Stimulated activated CD8-positive, alpha-beta memory T cell treated with anti-CD3 and anti-CD28 coated beads, Interleukin-4, amount 100 ng/mL, for 48 hours (primary cell): Measurements from ENCODE around the gene ARHGEF1.
A peak's percentile ranks its signal among the peaks of the same experiment; 100 is the strongest.

Experiments
- DNase-seq: peaks from one replicate; pipeline ENCODE4 v3.0.0-alpha.2; 2020

The ARHGEF1 gene

DNA sequence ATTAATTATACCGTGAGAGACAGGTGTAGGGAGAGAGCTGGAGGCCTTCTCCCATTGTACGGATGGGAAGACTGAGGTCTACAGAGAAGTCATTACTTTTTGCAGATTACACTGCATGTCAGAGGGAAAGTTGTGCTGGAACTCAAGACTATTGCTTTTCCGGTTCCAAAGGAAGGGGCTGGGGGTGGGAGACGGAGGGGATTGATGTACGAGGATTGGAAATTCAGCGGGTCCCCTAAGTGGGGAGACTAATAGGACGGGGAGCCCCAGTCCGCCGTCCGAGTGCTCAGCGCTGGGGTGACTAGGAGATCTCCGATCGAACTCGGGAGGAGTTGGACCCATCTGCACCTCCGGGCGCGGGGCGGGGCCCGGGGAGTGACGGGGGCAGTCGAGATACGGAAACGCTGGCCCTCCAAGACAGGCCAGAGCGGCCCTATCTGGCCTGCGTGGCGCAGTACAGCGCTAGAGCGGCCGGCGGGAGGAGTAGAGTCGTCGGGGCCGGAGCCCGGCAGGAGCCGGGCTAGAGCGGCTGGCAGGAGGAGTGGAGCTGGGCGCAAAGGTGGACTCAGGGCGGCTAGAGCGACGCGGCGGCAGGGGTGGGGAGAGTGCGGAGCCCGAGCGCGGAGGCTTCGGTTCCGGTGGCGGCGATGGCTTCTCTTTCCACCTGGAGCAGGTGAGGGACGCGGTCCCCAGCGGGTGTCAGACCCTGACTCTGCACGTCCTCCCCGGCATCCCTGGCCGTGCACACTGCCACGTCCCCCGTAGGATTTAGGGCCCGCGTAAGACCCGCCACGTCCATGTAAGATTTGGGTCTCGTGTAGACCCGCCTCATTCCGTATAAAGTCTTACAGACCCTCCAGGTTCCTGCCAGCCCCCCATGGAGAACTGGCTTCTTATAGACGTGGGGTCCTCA, 1.1 kb downstream of the ARHGEF1 start:
- DNase-seq: peak; percentile 94

DNA sequence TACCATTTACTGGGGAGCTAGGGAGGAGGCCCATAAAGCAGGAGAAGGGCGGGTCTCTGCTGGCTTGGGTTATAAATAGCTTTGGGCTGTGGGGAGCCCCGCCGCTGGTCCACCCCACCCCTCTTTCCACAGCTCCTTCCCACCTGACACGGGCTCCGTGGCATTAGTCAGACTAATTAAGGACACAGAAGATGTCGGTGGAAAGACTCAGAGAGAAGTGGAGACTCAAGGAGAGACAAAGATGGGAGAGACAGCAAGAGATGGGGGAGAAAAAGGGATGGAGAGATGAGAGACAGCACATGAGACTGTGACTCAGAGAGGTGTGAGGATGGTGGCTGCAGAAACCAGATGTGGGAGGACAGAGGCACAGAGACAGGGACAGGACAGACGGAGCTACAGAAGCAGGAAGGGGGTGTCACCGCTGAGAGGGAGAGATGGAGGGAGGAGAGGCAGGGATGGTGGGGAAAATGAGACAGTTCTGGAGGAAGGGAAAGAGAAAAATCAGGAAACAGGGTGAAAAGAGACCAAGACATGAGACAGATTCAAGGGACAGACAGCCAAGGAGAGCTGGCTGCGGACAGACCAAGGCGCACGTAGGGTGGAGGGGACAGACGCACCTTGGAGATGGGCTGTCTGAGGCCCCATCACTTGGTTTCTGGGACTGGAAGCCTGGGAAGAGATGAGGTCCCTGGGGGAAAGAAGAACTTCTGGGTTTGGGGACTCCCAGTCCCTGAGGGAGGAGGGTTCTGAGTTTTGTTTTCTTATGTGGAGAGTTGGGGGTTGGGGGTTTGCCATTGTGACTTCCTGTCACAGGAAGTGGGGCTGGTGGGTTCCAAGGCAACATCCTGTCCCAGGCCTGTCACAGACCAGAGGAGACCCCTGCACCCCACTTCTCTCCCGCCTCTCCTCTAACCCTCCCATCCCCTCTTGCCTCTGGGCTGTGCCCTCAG, 4.1 kb downstream of the ARHGEF1 start:
- DNase-seq: peak; percentile 76

DNA sequence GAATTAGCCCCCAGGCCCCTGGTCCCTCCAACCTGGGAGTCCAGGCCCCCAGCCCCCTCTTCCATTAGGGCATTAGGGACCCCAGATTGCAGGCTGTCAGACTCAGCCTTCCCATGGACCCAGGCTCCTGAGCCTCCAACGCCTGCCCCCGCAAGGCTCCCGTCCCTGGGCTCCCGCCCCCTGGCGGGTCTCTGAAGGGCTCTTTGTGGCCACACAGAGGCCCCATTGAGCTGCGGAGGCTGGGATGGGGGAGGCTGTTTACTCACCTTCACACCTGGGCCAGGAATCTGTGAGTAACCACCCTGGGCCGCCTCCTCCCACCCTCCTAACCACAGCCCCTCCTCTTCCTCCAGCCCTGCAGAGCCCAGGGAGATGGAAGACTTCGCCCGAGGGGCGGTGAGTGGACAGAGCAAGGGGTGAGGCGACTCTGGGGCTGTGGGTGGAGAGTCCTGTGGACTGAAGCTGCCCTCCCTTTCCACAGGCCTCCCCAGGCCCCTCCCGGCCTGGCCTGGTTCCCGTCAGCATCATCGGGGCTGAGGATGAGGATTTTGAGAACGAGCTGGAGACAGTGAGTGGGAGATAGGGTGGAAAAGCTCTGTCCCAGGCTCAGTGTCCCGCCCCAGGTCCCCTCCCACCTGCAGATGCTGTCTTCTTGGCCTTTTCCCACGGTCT, 4.9 kb downstream of the ARHGEF1 start:
- DNase-seq: peak; percentile 89

DNA sequence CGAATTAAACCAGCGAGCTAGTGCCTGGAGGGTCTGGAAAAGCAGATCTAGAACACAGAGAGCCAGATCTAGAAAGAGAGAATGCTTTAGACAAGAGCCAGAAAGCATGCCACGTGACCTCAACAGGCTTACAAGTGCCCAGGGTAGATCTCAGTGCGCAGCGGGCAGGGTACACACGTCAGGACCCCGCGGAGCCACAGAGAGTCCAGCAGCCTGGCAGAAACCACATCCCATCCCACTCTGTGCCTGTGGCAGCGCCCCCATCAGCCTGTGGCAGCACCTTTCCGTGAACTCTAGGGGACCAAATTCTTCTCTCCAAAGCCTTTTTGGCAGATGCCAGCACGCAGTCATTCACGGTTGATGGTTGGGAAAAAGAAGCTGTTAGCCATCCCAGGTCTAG, 5.9 kb downstream of the ARHGEF1 start:
- peak; percentile 52 for DNase-seq

DNA sequence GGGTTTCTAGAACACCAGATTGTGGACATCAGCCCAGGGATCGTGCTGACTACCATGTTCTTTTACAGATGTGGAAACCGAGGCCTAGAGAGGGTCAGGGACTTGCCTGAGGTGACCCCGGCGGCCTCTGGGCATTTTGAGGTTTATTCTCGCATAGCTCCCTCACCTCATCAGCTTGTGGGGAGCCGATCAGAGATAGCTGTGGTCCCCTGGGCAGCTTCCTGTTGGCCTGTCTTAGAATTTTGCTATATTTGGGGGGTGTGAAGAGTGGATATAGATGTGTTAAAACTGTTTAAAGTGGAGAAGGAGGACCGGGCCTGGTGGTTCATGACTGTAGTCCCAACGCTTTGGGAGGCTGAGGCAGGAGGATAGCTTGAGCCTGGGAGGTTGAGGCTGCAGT, 6.9 kb downstream of the ARHGEF1 start:
- peak; percentile 25 for DNase-seq

DNA sequence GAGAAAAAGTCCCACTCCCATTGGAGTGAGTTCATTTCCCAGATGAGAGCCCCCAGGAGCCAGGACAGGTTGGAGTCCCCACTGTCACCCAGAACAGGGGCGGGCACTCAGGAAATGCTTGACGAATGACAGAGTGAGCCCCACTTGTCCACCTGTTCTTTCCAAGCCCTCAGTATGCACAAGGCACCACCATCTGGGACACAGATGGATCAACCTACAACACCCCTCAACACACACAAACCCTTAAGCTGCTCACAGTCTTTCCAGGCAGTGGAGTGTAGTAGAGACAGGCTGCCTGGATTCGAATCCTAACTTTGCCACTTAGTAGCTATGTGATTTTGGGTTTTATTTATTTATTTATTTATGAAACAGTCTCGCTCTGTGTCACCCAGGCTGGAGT, 8.0 kb downstream of the ARHGEF1 start:
- no peak for DNase-seq

DNA sequence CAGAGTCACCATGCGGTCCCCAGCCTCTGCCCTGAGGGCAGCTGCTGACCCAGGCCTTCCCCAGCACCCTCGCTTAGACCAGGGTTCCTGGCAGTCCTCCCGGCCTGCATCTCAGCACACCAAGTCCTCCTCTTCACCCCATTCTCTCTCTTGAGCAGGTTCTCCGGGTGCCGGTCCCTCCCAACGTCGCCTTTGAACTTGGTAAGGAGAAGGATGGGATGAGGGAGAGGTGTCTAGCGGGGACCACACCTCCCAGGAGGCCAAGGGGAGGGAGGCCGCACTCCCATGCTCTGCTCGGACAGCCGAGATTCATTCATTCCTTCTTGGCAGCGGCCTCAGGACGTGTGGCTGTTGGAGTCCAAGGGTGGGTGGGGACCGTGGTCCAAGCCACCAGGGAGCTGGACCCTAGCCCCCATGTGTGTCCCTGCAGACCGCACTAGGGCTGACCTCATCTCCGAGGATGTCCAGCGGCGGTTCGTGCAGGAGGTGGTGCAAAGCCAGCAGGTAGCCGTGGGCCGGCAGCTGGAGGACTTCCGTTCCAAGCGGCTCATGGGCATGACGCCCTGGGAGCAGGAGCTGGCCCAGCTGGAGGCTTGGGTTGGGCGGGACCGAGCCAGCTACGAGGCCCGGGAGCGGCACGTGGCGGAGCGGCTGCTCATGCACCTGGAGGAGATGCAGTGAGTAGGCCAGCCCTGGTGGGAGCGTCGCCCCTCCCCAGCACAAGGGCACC, 9.4 kb downstream of the ARHGEF1 start:
- DNase-seq: no peak

DNA sequence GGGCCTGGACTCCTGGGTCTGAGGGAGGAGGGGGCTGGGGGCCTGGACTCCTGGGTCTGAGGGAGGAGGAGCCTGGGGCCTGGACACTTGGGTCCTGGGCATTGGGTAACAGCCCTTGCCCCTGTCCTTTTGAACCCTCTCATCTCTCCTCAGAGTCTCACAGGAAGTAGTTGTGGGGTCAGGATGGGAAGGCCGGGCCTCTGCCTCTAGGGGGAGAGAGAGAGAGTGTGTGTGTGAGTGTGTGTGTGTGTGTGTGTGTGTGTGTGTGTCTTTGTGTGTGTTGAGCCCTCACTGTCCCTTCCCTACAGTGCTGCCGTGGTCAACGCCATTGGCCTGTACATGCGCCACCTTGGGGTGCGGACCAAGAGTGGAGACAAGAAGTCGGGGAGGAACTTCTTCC, 10.9 kb downstream of the ARHGEF1 start:
- peak; percentile 37 for DNase-seq

DNA sequence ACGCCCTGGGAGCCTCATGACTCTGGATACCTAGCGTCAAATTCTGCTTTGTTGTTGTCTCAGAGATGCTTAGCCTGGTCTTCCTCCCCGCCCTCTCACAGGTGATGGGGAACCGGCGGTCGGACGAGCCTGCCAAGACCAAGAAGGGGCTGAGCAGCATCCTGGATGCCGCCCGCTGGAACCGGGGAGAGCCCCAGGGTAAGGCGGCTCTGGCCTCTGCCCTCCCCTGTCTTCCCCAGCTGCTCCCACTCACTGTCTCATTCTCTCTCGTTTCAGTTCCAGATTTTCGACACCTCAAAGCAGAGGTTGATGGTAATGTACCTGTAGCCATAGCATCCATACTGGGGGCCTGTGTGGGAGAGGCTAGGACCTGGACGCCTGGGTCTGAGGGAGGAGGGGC, 11.4 kb downstream of the ARHGEF1 start:
- DNase-seq: no peak

DNA sequence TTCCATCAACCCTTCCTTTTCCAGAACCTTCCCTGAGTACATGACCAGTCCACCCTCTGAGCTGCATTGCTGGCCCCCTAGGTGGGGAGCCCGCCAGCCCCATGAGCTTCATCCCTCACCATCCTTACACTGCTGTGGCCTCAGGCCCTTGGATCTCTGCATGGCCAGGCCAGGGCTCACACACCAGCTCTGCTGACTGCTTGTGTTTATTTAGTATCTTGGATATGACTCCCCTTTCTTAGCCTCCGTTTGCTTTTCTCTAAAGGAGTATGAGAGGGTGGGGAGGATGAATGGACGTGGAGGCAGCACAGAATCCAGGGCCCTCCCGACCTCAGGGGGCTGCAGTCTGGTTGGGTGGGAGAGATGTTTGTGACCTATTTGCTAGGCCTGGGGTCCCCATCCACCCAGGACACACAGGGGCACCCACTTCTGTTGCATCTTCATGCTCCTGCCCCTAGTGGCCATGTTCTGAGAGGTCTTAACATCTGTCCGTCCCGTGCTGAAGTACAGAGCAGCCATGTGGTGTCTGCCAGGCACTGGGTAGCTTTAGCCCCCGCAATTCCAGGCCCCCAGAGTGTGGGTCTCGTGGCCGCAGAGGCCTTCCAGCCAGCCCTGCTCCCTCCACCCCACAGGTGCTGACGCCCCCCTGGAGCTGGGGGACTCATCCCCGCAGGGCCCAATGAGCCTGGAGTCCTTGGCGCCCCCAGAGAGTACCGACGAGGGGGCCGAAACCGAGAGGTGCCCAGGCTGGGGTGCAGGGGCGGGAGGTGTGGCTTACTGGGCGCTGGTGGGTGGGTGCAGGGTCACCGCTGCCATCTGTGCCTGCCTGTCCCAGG, 13.0 kb downstream of the ARHGEF1 start:
- no peak for DNase-seq

DNA sequence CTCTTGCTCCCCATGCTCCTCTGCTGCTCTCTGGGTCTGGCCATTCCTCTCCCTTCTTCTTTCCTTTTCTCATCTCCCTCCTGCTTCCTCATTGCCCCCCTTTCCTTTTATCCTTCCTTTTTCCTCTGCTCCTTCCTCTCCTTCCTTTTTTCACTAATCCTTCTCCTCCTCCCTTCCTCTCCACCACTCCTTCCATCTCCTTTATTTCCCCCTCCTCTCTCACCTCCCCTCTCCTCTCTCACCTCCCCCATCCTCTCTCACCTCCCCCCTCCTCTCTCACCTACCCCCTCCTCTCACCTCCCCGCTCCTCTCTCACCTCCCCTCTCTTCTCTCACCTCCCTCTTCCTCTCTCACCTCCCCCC, 13.6 kb downstream of the ARHGEF1 start:
- DNase-seq: no peak

DNA sequence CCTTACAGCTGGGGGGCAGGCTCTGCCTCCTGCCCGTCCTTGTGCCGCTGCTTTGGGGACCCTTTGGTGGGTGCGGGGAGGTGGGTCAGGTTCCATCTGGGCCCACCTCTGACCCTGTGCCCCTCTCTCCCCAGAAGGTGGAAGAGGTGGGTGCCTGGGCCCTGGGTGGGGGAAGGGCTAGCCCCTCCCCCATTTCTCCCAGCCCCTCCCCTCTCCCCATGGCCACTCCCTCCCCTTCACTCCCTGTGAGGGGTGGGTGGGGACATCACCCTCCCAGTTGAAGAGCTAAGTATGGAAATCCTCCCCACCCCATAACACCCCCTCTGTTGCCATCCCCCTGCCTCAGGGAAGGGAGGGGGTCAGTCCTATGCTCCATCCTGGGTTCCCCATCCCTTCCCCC, 14.2 kb downstream of the ARHGEF1 start:
- no peak for DNase-seq

DNA sequence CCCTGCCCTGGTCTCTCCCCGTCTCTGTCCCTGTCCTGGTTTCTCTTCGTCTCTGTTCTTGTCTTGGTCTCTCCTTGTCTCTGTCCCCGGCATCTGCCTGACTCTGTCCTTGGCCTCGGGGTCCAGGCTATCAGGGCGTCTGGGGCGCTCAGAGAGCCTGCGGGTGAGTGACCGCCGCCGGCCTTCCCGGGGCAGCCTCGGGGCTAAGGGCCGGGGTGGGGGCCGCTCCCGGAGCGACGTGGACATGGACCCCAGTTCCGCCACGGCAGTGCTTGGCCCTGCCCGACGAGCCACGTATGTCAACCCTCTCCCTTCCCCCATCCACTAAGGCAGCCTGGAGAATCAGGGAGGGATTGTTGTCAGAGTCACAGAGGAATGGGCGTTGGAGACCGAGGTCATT, 14.8 kb downstream of the ARHGEF1 start:
- DNase-seq: no peak

DNA sequence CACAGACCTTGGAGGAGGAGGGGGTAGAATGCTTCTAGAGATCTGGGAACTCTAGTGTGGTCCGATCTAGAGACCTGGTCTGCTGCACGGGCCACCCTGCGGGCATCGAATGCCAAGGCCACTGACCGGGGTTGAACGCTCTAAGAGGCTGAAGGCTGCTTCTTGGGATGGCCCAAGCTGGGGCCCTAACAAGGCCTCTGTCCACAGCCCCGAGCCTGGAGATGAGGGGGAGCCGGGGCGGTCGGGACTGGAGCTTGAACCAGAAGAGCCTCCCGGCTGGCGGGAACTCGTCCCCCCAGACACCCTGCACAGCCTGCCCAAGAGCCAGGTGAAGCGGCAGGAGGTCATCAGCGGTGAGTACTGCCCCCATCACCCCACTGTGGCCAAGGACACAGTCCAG, 15.3 kb downstream of the ARHGEF1 start:
- DNase-seq: no peak

DNA sequence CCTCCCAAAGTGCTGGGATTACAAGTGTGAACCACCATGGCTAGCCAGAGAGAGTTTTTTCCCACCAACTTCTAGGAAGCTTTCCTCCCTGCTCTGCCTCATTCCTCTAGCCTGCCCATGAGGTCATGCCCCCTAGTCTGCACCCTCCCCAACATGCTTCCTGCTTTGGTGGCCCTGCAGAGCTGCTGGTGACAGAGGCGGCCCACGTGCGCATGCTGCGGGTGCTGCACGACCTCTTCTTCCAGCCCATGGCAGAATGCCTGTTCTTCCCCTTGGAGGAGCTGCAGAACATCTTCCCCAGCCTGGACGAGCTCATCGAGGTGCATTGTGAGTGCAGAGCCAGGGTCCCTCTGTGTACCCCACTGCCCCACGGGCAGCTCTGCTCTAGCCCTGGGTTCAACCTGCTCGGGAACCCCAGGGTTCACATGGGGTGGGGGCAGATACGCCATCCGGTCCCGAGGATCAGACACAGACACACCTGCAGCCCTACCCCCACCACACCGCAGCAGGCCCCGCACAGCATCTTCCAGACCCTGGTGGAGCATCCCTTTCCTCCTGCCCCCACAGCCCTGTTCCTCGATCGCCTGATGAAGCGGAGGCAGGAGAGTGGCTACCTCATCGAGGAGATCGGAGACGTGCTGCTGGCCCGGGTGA, 18.9 kb downstream of the ARHGEF1 start:
- DNase-seq: no peak

DNA sequence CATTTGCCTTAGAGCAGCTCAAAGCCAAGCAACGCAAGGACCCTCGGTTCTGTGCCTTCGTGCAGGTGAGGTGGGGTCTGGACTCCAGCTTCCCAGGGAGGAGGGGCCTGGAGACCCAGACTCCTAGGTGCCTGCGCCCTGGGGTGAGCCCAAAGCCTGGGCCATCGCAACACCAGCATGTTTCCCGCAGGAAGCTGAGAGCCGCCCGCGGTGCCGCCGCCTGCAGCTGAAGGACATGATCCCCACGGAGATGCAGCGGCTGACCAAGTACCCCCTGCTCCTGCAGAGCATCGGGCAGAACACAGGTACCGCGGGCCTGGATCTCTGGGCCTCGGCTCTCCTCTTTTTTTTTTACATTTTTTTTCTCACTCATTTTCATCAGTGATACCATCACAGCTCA, 19.6 kb downstream of the ARHGEF1 start:
- DNase-seq: no peak

DNA sequence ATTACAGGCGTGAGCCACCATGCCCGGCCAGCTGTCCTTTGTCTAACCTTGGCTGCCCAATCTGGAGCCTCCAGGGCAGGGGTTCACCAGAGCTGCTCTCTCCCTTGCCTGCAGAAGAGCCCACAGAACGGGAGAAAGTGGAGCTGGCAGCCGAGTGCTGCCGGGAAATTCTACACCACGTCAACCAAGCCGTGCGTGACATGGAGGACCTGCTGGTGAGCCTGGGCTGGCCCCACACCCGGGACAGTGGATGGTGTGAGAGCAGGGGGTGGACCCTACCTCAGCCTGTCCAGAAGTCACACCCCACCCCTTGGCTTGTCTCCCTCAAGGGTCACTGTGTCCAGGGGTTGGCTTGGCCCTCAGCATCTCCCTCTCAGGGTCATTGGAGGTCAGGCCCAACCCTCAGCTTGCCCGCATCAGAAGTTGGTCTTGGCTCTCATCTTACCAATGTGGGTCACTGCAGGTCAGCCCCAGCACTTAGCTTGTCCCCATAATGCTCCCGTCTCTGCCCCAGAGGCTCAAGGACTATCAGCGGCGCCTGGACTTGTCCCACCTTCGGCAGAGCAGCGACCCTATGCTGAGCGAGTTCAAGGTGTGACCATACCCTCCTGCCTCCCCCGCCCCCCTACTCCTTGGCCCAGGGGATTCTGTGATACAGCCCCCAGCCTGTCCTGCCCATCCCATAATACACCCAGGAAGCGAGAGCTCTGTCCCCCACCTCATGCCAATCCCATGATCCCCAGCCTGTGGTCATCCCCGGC, 20.4 kb downstream of the ARHGEF1 start:
- no peak for DNase-seq

DNA sequence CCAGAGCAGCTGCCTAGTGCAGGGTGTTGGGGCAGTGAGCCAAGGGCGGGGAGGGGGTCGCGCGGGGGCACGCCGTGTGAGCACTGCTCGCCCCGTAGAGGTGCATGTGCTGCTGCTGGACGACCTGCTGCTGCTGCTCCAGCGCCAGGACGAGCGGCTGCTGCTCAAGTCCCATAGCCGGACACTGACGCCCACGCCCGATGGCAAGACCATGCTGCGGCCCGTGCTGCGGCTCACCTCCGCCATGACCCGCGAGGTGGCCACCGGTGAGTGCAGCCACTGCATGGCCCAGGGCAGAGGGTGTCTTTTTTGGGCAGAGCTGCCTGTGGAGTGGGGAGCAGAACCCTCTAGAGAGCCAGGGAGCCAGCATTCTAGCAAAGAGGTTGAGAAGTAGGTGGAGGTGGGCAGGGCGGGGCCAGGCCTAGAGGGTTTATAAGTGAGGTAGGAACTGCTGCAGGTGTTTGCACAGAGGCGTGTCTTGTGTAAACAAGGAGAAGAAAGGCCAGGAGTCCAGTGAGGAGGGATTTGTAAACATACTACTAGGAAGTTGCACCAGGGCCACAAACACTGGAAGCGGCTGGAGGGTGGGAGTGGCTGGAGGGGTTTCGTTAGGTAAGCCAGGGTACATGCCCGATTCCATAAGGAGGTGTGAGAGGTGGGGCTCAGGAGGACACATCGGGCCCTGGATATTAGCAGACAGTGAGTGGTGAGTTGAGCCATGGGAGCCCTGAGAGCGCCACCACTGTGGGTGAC, 21.3 kb downstream of the ARHGEF1 start:
- DNase-seq: no peak

DNA sequence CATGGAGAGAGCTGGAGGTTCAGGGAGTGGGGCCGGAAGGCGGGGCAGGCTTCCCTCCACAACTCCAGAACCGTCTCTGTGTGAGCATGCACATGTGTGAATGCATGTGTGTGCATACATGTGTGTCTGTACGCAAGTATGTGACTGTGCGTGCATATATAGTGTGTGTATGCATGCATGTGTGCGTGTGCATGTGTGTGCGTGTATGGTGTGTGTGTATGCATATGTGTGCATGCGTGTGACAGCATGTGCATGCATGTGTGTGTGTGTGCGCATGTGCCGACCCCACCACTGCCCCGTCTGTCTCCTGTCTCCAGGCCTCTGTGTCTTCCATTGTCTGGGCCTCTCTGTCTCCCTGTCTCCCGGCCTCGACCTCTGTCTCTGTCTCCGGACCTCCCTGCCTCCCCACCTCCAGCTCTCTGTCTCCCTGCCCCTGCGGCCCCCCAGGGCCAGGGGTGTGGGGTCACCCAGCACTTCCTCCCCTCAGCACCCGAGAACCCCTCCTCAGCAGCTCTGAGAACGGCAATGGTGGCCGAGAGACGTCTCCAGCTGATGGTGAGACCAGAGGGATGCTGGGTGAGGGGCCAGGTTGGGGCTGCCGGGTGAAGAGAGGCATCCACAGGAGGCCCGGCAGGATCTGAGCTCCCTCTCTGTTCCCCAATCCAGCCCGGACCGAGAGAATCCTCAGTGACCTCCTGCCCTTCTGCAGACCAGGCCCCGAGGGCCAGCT, 22.5 kb downstream of the ARHGEF1 start:
- DNase-seq: no peak
